ENCODE measurements around the gene MMP27. TPM values are rescaled to one million over a fixed set of nuclear protein-coding genes. Genes with fewer than 3 reads are reported as not detected.

Gene MMP27
- total RNA-seq, 4 donors from 2014 or later = not detected

DNA sequence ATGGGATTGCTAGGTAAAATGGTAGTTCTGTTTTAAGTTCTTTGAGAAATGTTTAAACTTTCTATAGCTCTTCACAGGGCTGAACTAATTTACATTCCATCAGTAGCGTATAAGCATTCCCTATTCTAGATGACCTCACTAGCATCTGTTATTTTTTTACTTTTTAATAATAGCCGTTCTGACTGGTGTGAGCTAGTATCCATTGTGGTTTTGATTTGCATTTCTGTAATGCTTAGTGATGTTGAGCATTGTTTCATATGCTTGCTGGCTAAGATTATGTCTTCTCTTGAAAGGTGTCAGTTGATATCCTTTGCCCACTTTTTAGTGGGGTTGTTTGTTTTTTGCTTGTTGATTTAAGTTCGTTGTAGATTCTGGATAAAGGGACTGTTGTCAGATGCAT lies 35.9 kb downstream of the MMP27 start:
- DNase-seq (ENCODE audit: low spot score) (no peak), ATAC-seq (ENCODE audit: low FRiP score) (no peak)
- TF ChIP-seq CTCF (IDR thresholded peaks at IDR 0.05) = no peak

DNA sequence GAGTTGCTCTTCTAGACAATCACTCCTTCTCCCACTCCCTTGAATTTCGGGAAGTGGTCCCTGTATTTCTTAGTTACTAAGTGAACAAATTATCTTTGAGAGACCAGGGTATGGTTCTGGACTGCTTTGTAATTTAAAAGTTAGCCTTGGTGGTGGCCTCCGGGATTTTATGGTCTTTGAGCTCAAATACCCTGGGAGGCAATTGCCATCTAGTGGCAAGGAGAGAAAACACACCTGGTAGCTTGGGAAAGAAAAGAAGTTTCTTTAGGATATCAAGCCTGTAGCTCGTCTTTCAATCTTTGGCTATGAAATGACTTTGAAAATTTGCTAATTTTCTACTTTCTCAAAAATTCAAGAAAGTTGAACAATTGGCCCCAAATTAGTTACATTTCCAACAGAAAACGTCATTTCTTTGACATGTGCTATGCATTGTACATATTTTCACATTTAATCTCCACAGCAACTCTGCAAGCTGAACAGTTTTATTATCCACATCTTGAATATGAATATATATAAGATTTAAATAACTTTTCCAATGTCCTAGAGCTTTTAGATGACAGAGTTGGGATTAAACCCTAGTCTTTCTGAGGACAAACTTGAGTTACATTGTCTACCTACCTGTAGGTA lies 39.1 kb downstream of the MMP27 start:
- no peak for ATAC-seq (ENCODE audit: low FRiP score)
- TF ChIP-seq CTCF (IDR thresholded peaks at IDR 0.05) = no peak
- DNase-seq (ENCODE audit: low spot score) = no peak

- DNase-seq (ENCODE audit: low spot score) = no peak
- no peak for TF ChIP-seq CTCF (IDR thresholded peaks at IDR 0.05)
- no peak for ATAC-seq (ENCODE audit: low FRiP score)
These were observed 41.4 kb downstream of the MMP27 start for GRCh38 chr11:102664001-102664752.

DNA sequence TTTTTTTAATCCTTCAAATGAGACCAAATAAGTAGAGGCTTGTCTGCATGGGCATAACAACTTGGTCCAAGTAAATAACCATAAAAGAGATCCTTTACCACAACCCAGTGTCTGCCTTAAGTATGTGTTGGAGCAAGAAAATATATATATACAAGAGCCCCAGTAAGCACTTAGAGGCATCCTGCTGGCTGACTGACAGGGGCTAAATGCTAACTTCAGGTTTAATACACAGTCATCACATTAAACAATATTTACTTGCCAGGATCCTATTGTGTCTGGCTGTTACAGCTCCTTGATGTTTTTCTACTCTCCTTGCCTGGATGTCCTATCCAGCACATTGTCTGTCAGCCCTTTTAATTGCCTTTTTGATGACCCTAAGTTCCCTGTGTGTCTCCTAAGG lies 43.0 kb downstream of the MMP27 start:
- no peak for TF ChIP-seq CTCF (IDR thresholded peaks at IDR 0.05)
- DNase-seq (ENCODE audit: low spot score) (no peak), ATAC-seq (ENCODE audit: low FRiP score) (no peak)

DNA sequence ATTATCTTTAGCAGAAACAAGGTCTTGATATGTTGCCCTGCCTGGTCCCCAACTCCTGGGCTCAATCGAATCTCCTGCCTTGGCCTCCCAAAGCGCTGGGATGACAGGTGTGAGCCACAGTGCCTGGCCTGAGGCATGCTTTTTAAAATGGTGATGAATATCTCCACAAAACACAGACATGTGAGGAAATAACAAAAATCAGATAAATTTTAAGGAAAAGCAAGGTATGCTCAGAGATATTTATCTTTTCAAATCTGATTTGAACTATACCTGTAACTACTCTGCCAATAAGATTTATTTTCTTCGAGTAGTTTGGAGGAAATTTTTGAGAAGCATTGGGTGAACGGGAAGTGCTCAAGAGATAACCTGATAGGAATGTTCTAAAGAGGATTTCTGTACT lies 44.5 kb downstream of the MMP27 start:
- no peak for DNase-seq (ENCODE audit: low spot score)
- TF ChIP-seq CTCF (IDR thresholded peaks at IDR 0.05) = no peak
- ATAC-seq (ENCODE audit: low FRiP score) = no peak

DNA sequence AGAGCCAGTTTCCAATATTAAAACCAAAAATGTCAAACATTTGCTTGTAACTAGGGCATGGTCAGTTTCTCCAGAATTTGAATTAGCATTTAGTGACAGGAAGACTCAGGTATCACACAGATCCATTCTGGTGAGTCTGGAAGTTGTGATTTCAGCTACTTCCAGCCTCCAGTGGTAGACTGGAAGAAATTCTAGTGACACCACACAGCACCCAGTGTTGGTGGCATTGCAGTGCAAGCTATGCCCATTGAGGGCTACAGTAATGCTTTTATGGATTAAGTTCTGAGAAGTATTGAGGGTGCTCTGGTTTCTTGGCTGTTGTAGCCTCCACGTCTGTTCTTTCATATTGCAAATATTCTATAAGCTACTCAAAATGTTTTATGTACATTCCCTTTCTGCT lies 49.0 kb downstream of the MMP27 start:
- ATAC-seq (ENCODE audit: low FRiP score) = no peak
- no peak for DNase-seq (ENCODE audit: low spot score)
- TF ChIP-seq CTCF (IDR thresholded peaks at IDR 0.05) = no peak

DNA sequence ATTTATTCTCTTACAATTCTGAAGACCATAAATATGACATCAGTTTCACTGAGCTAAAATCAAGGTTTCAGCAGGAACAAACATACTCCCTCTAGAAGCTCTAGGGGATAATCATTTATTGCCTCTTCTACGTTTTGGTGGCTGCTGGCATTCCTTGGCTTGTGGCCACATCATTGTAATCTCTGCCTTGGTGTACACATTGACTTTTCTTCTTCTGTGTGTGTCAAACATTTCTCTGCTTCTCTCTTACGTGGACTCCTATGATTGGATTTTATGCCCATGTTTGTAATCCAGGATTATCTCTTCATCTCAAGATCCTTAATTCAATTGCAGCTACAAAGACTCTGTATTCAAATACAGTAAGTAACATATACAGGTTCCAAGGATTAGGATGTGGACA lies 50.0 kb downstream of the MMP27 start:
- TF ChIP-seq CTCF (IDR thresholded peaks at IDR 0.05) = no peak
- ATAC-seq (ENCODE audit: low FRiP score) (no peak), DNase-seq (ENCODE audit: low spot score) (no peak)

Data from omental fat pad (tissue), 4 donors.